Stimulated activated CD8-positive, alpha-beta memory T cell treated with anti-CD3 and anti-CD28 coated beads, Interleukin-12 subunit alpha, Interleukin-12 subunit beta, amount 100 ng/mL, for 4 hours (primary cell): Measurements from ENCODE around the gene SEC23A.
"Not testable (repeated sequence)": the region's sequence is repeated elsewhere in the genome, so short reads cannot be mapped to it uniquely, and the experiment has no call there.

Experiments used
- DNase-seq: peaks from one replicate; pipeline ENCODE4 v3.0.0-alpha.2; 2020; ENCODE audit warnings: low read depth

SEC23A gene

GRCh38 chr14:39102969-39103957, at the start of gene SEC23A:
Gene SEC23A, minus strand, starts transcription at chr14:39103235. Its CDS starts 7,117 bp downstream, at chr14:39096118.
- peak; percentile 69 for DNase-seq

GRCh38 chr14:39145266-39145966, 42.4 kb upstream of the SEC23A start:
- DNase-seq, result no peak

- not testable (repeated sequence) for DNase-seq
Measured at GRCh38 chr14:39143226-39143625, 40.2 kb upstream of the SEC23A start.

- not testable (repeated sequence) for DNase-seq
Measured at GRCh38 chr14:39141623-39142022, 38.6 kb upstream of the SEC23A start.

GRCh38 chr14:39140170-39140569, 37.1 kb upstream of the SEC23A start:
- no peak for DNase-seq

GRCh38 chr14:39138440-39138839, 35.4 kb upstream of the SEC23A start:
- no peak for DNase-seq

- DNase-seq, result not testable (repeated sequence)
Measured at GRCh38 chr14:39137835-39138234, 34.8 kb upstream of the SEC23A start.

GRCh38 chr14:39122330-39123138, 19.5 kb upstream of the SEC23A start:
- DNase-seq, result no peak

- DNase-seq, result peak; percentile 88
Measured at GRCh38 chr14:39114073-39114838, 11.2 kb upstream of the SEC23A start, which contains the start of gene GEMIN2. Gene GEMIN2, plus strand, starts transcription at chr14:39114323. Its CDS starts 16 bp downstream, at chr14:39114339.

- no peak for DNase-seq
Measured at GRCh38 chr14:39113685-39114072, 10.6 kb upstream of the SEC23A start.

- no peak for DNase-seq
Measured at GRCh38 chr14:39109893-39110715, 7.1 kb upstream of the SEC23A start.

- DNase-seq, result no peak
Measured at GRCh38 chr14:39108791-39109190, 5.8 kb upstream of the SEC23A start.

- no peak for DNase-seq
Measured at GRCh38 chr14:39107591-39107996, 4.6 kb upstream of the SEC23A start.

- DNase-seq, result not testable (repeated sequence)
Measured at GRCh38 chr14:39104078-39104801, 1.2 kb upstream of the SEC23A start.

- no peak for DNase-seq
Measured at GRCh38 chr14:39102265-39102968, 618 bp downstream of the SEC23A start.

- DNase-seq, result no peak
Measured at GRCh38 chr14:39099748-39100147, 3.3 kb downstream of the SEC23A start.

GRCh38 chr14:39099215-39099614, 3.8 kb downstream of the SEC23A start:
- DNase-seq, result not testable (repeated sequence)

- DNase-seq, result no peak
Measured at GRCh38 chr14:39097159-39097558, 5.9 kb downstream of the SEC23A start.

GRCh38 chr14:39094515-39094914, 8.5 kb downstream of the SEC23A start:
- no peak for DNase-seq
